Activated CD4-positive, alpha-beta T cell treated with anti-CD3 and anti-CD28 coated beads for 1 hour (primary cell): ENCODE data around the gene AOPEP.

Source experiments
- DNase-seq: peaks from one replicate; pipeline ENCODE4 v3.0.0-alpha.2; 2020

AOPEP gene

GRCh38 chr9:94851467-94851866 lies 125.0 kb downstream of the AOPEP start:
- DNase-seq: no peak

- no peak for DNase-seq
These were observed 125.4 kb downstream of the AOPEP start for GRCh38 chr9:94851892-94852291.

- no peak for DNase-seq
These were observed 125.9 kb downstream of the AOPEP start for GRCh38 chr9:94852373-94852772.

GRCh38 chr9:94853887-94854286 lies 127.4 kb downstream of the AOPEP start:
- DNase-seq: no peak

GRCh38 chr9:94855903-94856302 lies 129.4 kb downstream of the AOPEP start:
- DNase-seq: no peak

- DNase-seq: no peak
These were observed 131.3 kb downstream of the AOPEP start for GRCh38 chr9:94857791-94858190.

GRCh38 chr9:94859226-94859625 lies 132.7 kb downstream of the AOPEP start:
- DNase-seq: no peak

GRCh38 chr9:94859891-94860290 lies 133.4 kb downstream of the AOPEP start:
- DNase-seq: no peak

- DNase-seq: peak; percentile 44
These were observed 134.4 kb downstream of the AOPEP start for GRCh38 chr9:94860678-94861588.

- DNase-seq: no peak
These were observed 135.2 kb downstream of the AOPEP start for GRCh38 chr9:94861589-94862272.

GRCh38 chr9:94864196-94864595 lies 137.7 kb downstream of the AOPEP start:
- DNase-seq: no peak

GRCh38 chr9:94864862-94865509 lies 138.5 kb downstream of the AOPEP start:
- DNase-seq: no peak

GRCh38 chr9:94865582-94866452 lies 139.3 kb downstream of the AOPEP start:
- DNase-seq: no peak

- DNase-seq: no peak
These were observed 140.3 kb downstream of the AOPEP start for GRCh38 chr9:94866770-94867169.

GRCh38 chr9:94867281-94867841 lies 140.9 kb downstream of the AOPEP start:
- DNase-seq: no peak

- no peak for DNase-seq
These were observed 141.4 kb downstream of the AOPEP start for GRCh38 chr9:94867842-94868312.

- DNase-seq: no peak
These were observed 142.0 kb downstream of the AOPEP start for GRCh38 chr9:94868464-94868863.

- DNase-seq: no peak
These were observed 142.9 kb downstream of the AOPEP start for GRCh38 chr9:94869415-94869843.

- DNase-seq: no peak
These were observed 143.9 kb downstream of the AOPEP start for GRCh38 chr9:94870465-94870792.

GRCh38 chr9:94870793-94871558 lies 144.5 kb downstream of the AOPEP start:
- DNase-seq: no peak

GRCh38 chr9:94872083-94872833 lies 145.8 kb downstream of the AOPEP start:
- DNase-seq: no peak
